DND-41 (cell line): ENCODE measurements around the gene FGF18.
A peak's percentile ranks its signal among the peaks of the same experiment; 100 is the strongest.

Experiments used
- ATAC-seq: fragments of 200-7000 bp; cut with Tn5 transposase; 3 replicates; pipeline ENCODE4 v1.9.1; 2021; ENCODE audit warnings: low read depth; ENCODE audit not compliant: insufficient read depth
- DNase-seq: peaks from one replicate; pipeline ENCODE4 v3.0.0-alpha.2; 2020
- H2AFZ ChIP-seq: 2 replicates; pipeline ENCODE4 v1.6.0; 2012; ENCODE audit warnings: low read depth, low read length
- H3K27ac ChIP-seq: 2 replicates; pipeline ENCODE4 v1.5.1; 2012; ENCODE audit warnings: low read length, inconsistent platforms
- H3K27me3 ChIP-seq: fragments of 200-600 bp; sonication (generic); 2 replicates; pipeline ENCODE4 v1.6.0; 2012; ENCODE audit warnings: low read length, mild to moderate bottlenecking, inconsistent platforms; ENCODE audit not compliant: insufficient read depth, poor library complexity
- H3K36me3 ChIP-seq: 2 replicates; pipeline ENCODE4 v1.5.1; 2012; ENCODE audit warnings: low read length, inconsistent platforms; ENCODE audit not compliant: insufficient read depth
- H3K4me1 ChIP-seq: 2 replicates; pipeline ENCODE4 v1.5.1; 2012; ENCODE audit warnings: mild to moderate bottlenecking, low read length; ENCODE audit not compliant: insufficient read depth
- H3K4me2 ChIP-seq: 2 replicates; pipeline ENCODE4 v1.6.0; 2012; ENCODE audit warnings: mild to moderate bottlenecking, moderate library complexity, low read length, inconsistent platforms; ENCODE audit not compliant: insufficient read depth
- H3K4me3 ChIP-seq, 2 experiments: fragments of 200-600 bp in 1 of 2; shearing (Covaris generic) in 1 of 2; 2 replicates each; pipeline ENCODE4 v1.5.1; 2012 to 2016; ENCODE audit warnings: inconsistent platforms in 2 of 2, low read length in 2 of 2, mild to moderate bottlenecking in 2 of 2, low read depth in 1 of 2, moderate library complexity in 1 of 2
- H3K79me2 ChIP-seq: 2 replicates; pipeline ENCODE4 v1.6.0; 2012; ENCODE audit warnings: low read length, inconsistent platforms; ENCODE audit not compliant: insufficient read depth
- H3K9ac ChIP-seq: 2 replicates; pipeline ENCODE4 v1.6.0; 2012; ENCODE audit warnings: low read depth, mild to moderate bottlenecking, inconsistent platforms, low read length, moderate library complexity
- H3K9me3 ChIP-seq: 2 replicates; pipeline ENCODE4 v1.5.1; 2012; ENCODE audit warnings: low read length, moderate library complexity, mild to moderate bottlenecking, inconsistent platforms; ENCODE audit not compliant: insufficient read depth, severe bottlenecking
- H4K20me1 ChIP-seq: 2 replicates; pipeline ENCODE4 v1.6.0; 2012; ENCODE audit warnings: low read length; ENCODE audit not compliant: insufficient read depth
- EZH2 ChIP-seq: IDR thresholded peaks from 3 replicates; pipeline ENCODE4 v1.6.1; 2012; ENCODE audit warnings: borderline replicate concordance, low read depth, mild to moderate bottlenecking, moderate library complexity, low read length, inconsistent platforms; ENCODE audit not compliant: severe bottlenecking
- TF ChIP-seq, protein P1 (sequence below): IDR thresholded peaks from 2 replicates; pipeline ENCODE4 v1.5.1; 2012; ENCODE audit warnings: borderline replicate concordance, low read length, moderate library complexity, mild to moderate bottlenecking; ENCODE audit not compliant: poor library complexity, severe bottlenecking; ENCODE audit errors: extremely low read depth

FGF18 gene

DNA sequence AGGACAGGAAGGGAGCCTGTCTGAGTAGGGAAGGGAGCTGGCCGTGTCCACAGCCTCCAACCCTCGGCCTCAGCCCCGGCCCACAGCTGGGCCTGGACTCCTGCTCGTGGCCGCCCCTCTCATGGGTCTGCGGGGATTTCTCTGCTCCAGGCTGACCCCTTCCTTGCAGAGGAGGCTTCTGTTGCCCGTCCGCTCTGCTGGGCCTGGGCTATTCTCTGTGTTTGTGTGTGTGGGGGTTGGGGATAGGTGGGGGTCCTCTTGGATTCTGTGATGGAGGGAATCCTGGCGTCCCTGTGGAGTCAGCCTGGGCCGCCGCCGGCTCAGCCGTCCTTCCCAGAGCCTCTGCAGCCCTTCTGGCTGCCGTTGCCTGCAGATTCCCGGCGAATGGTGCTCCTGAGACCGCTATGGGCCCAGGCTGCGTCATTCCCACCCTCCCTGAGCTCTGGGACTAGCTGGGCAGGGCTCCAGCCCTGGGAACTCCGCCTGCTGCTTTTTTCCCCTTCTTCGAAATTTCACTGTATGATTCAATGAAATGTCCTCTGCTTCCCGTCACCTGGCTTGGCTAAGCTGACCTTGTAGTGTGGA lies 64.2 kb downstream of the FGF18 start:
- TF ChIP-seq, protein P1, sequence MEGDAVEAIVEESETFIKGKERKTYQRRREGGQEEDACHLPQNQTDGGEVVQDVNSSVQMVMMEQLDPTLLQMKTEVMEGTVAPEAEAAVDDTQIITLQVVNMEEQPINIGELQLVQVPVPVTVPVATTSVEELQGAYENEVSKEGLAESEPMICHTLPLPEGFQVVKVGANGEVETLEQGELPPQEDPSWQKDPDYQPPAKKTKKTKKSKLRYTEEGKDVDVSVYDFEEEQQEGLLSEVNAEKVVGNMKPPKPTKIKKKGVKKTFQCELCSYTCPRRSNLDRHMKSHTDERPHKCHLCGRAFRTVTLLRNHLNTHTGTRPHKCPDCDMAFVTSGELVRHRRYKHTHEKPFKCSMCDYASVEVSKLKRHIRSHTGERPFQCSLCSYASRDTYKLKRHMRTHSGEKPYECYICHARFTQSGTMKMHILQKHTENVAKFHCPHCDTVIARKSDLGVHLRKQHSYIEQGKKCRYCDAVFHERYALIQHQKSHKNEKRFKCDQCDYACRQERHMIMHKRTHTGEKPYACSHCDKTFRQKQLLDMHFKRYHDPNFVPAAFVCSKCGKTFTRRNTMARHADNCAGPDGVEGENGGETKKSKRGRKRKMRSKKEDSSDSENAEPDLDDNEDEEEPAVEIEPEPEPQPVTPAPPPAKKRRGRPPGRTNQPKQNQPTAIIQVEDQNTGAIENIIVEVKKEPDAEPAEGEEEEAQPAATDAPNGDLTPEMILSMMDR = no peak
- no peak for TF ChIP-seq EZH2
- Histone ChIP-seq H4K20me1 (no peaks in the 10 kb centered on the region), H3K9ac (no peak overlapping the region), H3K36me3 (no peaks in the 10 kb centered on the region), H3K27me3 (no peaks in the 10 kb centered on the region), H3K4me3 (no peak overlapping the region), H2AFZ (no peak overlapping the region), H3K79me2 (no peaks in the 10 kb centered on the region), H3K27ac (no peak overlapping the region), H3K4me1 (no peaks in the 10 kb centered on the region), H3K9me3 (no peaks in the 10 kb centered on the region), H3K4me2 (no peak overlapping the region)
- ATAC-seq = no peak
- DNase-seq = no peak

DNA sequence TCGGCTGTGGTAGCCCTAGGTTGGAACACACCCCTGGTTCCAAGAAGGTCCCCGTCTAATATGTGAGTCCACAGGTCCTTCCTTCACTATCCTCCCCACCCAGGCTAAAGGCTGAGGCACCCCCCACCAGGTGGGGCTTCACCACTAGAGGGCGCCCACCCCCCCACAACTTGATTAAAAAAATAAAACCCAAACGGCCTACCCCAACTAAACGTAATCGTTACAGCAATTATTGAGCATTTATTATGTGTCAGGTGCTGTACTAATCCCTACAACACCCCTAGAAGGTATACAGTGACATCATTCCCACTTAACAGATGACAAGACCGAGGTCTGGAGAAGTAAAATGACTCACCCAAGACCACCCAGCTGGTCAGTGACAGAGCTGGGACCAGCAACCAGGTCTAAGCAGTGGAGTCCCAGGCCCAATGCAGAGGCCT lies 65.0 kb downstream of the FGF18 start:
- DNase-seq (peak; percentile 39), ATAC-seq (peak; percentile 65)
- Histone ChIP-seq H3K9ac (no peak overlapping the region), H4K20me1 (no peaks in the 10 kb centered on the region), H3K79me2 (no peaks in the 10 kb centered on the region), H3K27ac (no peak overlapping the region), H3K9me3 (no peaks in the 10 kb centered on the region), H3K27me3 (no peaks in the 10 kb centered on the region), H3K4me1 (no peaks in the 10 kb centered on the region), H2AFZ (no peak overlapping the region), H3K36me3 (no peaks in the 10 kb centered on the region), H3K4me2 (no peak overlapping the region), H3K4me3 (no peak overlapping the region)
- TF ChIP-seq, protein P1 = peak; percentile 80
- no peak for TF ChIP-seq EZH2

DNA sequence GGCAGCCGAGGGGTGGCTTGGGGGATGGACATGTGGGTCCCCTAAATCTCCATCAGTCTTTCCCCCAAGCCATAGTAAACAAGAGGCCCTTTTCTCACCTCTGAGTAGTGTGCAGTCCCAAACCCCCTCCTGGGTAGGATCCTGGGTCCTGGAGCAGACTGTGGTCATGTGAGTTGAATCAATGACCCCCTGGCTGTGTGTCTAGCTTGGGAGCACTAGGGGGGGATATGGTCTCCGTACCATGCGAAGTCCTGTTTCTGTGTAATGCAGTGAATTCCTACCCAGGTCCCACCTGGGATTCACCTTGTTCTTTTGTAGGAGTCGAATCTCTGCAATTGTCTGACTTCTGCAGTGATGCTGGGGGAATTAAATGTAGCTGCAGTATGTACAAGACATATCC lies 66.2 kb downstream of the FGF18 start:
- Histone ChIP-seq H3K9ac (no peak overlapping the region), H3K27me3 (peaks cover 5% of the 10 kb centered on the region), H3K79me2 (no peaks in the 10 kb centered on the region), H3K4me2 (no peak overlapping the region), H3K9me3 (no peaks in the 10 kb centered on the region), H4K20me1 (no peaks in the 10 kb centered on the region), H3K27ac (no peak overlapping the region), H3K36me3 (no peaks in the 10 kb centered on the region), H2AFZ (no peak overlapping the region), H3K4me3 (no peak overlapping the region), H3K4me1 (no peaks in the 10 kb centered on the region)
- no peak for DNase-seq
- no peak for ATAC-seq
- no peak for TF ChIP-seq EZH2
- TF ChIP-seq, protein P1 = no peak
